Stimulated activated CD4-positive, alpha-beta T cell treated with anti-CD3 and anti-CD28 coated beads, Interleukin-1b, Interleukin-23, amount 100 ng/mL, for 4 hours (primary cell): Measurements from ENCODE around the gene IL18R1.

Experiments
- DNase-seq, 2 donors: peaks; one replicate each; pipeline ENCODE4 v3.0.0-alpha.2; 2020; ENCODE audit warnings: low read depth in 2 of 2

IL18R1 gene

GRCh38 chr2:102355526-102356380, at the start of gene IL18R1:
Gene IL18R1, plus strand, starts transcription at chr2:102355796. Its CDS starts 6,865 bp downstream, at chr2:102362661.
- peak; percentile 55 to 67 for DNase-seq

GRCh38 chr2:102306125-102306524, 49.5 kb upstream of the IL18R1 start:
- no peak for DNase-seq

GRCh38 chr2:102310964-102311640, 44.5 kb upstream of the IL18R1 start, which contains the start of gene IL1RL1:
Gene IL1RL1, plus strand, starts transcription at chr2:102311563. Its CDS starts 26,702 bp downstream, at chr2:102338265.
- DNase-seq, result no peak

- DNase-seq, result no peak
Measured at GRCh38 chr2:102313025-102313424, 42.6 kb upstream of the IL18R1 start.

GRCh38 chr2:102313471-102313870, 42.1 kb upstream of the IL18R1 start:
- DNase-seq, result no peak

- no peak for DNase-seq
Measured at GRCh38 chr2:102313950-102314349, 41.6 kb upstream of the IL18R1 start.

- DNase-seq, result no peak
Measured at GRCh38 chr2:102315921-102316320, 39.7 kb upstream of the IL18R1 start.

GRCh38 chr2:102317715-102318114, 37.9 kb upstream of the IL18R1 start:
- DNase-seq, result no peak

- DNase-seq, result no peak
Measured at GRCh38 chr2:102318437-102318836, 37.2 kb upstream of the IL18R1 start.

GRCh38 chr2:102321941-102322719, 33.5 kb upstream of the IL18R1 start:
- no peak for DNase-seq

- DNase-seq, result peak in 1 of 2 donors; percentile 6
Measured at GRCh38 chr2:102324914-102325313, 30.7 kb upstream of the IL18R1 start.

GRCh38 chr2:102331311-102331980, 24.1 kb upstream of the IL18R1 start:
- DNase-seq, result no peak

GRCh38 chr2:102334486-102334885, 21.1 kb upstream of the IL18R1 start:
- no peak for DNase-seq

GRCh38 chr2:102335871-102336366, 19.7 kb upstream of the IL18R1 start:
- no peak for DNase-seq

- no peak for DNase-seq
Measured at GRCh38 chr2:102336502-102336945, 19.1 kb upstream of the IL18R1 start.

GRCh38 chr2:102337012-102337411, 18.6 kb upstream of the IL18R1 start:
- DNase-seq, result no peak

- no peak for DNase-seq
Measured at GRCh38 chr2:102337481-102338386, 17.9 kb upstream of the IL18R1 start.

- no peak for DNase-seq
Measured at GRCh38 chr2:102340778-102341177, 14.8 kb upstream of the IL18R1 start.

GRCh38 chr2:102342888-102343287, 12.7 kb upstream of the IL18R1 start:
- DNase-seq, result no peak

- DNase-seq, result no peak
Measured at GRCh38 chr2:102344397-102344796, 11.2 kb upstream of the IL18R1 start.
